HCT116 (cell line): Measurements from ENCODE around the gene ALDH1L1. TPM values are rescaled to one million over a fixed set of nuclear protein-coding genes. Genes with fewer than 3 reads are reported as not detected.

Source experiments
- ATAC-seq: fragments of 200-7000 bp; cut with Tn5 transposase; 2 replicates; pipeline ENCODE4 v1.9.1; 2020; ENCODE audit warnings: mild to moderate bottlenecking, moderate library complexity
- BruUV-seq: library from RNA; stranded (reverse); fragments of 400-500 nt; replicated peaks from 2 replicates; lab custom pipeline; 2021; lab: Mats Ljungman, UMichigan
- CTCF ChIA-PET: fragments of 300-600 bp; sonication (Branson Sonifier 250); formaldehyde crosslinking; loops from one replicate; lab custom pipeline; 2021; ENCODE audit warnings: antibody characterized with exemption; lab: Charles Lee
- POLR2A ChIA-PET: fragments of 300-600, 350-600 bp; sonication (Branson Sonifier 250); formaldehyde crosslinking; loops from one replicate; lab custom pipeline; 2021; ENCODE audit warnings: antibody characterized with exemption; lab: Charles Lee
- RAD21 ChIA-PET, 2 experiments: fragments of 300-600 bp; sonication (Branson Sonifier 250); formaldehyde crosslinking; loops; one replicate each; lab custom pipeline; 2023; ENCODE audit warnings: low total read pairs in 2 of 2; ENCODE audit not compliant: uncharacterized antibody in 2 of 2, unreplicated experiment in 2 of 2, low non-redundant PET in 1 of 2; lab: Charles Lee
- DNase-seq: peaks from one replicate; pipeline ENCODE4 v3.0.0-alpha.2; 2010; ENCODE audit warnings: low read depth, low spot score
- H2AFZ ChIP-seq: fragments of 200-600 bp; shearing (Covaris generic), sonication (generic); 2 replicates; pipeline ENCODE4 v1.6.1; 2017; ENCODE audit warnings: low read depth, mixed run types, mixed read lengths, antibody characterized with exemption, low read length; ENCODE audit not compliant: poor library complexity, severe bottlenecking
- H3K27ac ChIP-seq: 2 replicates; pipeline ENCODE4 v1.5.1; 2012; ENCODE audit warnings: low read depth, low read length
- H3K27me3 ChIP-seq: fragments of 200-600 bp; sonication (generic); 2 replicates; pipeline ENCODE4 v1.6.1; 2016; ENCODE audit warnings: mixed run types, low read length, mixed read lengths; ENCODE audit not compliant: insufficient read depth
- H3K36me3 ChIP-seq, 2 experiments: fragments of 200-500 bp in 1 of 2; fragments of 200-600 bp in 1 of 2; sonication (Bioruptor generic) in 1 of 2; sonication (generic) in 1 of 2; 2 replicates each; pipeline versions ENCODE4 v1.5.1 to v1.6.1; 2014 to 2016; ENCODE audit warnings: low read length in 2 of 2, inconsistent platforms in 1 of 2, mixed read lengths in 1 of 2, mixed run types in 1 of 2; ENCODE audit not compliant: insufficient read depth in 2 of 2, control insufficient read depth in 1 of 2
- H3K4me1 ChIP-seq, 2 experiments: fragments of 200-600 bp in 1 of 2; sonication (generic) in 1 of 2; 2 replicates each; pipeline versions ENCODE4 v1.5.1 to v1.6.1; 2012 to 2017; ENCODE audit warnings: low read length in 2 of 2, inconsistent platforms in 1 of 2, mild to moderate bottlenecking in 1 of 2, mixed read lengths in 1 of 2, mixed run types in 1 of 2, moderate library complexity in 1 of 2; ENCODE audit not compliant: insufficient read depth in 2 of 2, control insufficient read depth in 1 of 2
- H3K4me2 ChIP-seq: fragments of 200-600 bp; sonication (generic); 2 replicates; pipeline ENCODE4 v1.6.1; 2017; ENCODE audit warnings: mixed run types, low read length, mixed read lengths
- H3K4me3 ChIP-seq, 2 experiments: fragments of 200-600 bp in 1 of 2; sonication (generic) in 1 of 2; replicated peaks in 1 of 2; 2 replicates each; pipeline ENCODE4 v1.5.1; 2011 to 2016; ENCODE audit warnings: low read length in 2 of 2, control low read depth in 1 of 2, low read depth in 1 of 2, mild to moderate bottlenecking in 1 of 2, mixed read lengths in 1 of 2, mixed run types in 1 of 2
- H3K79me2 ChIP-seq: fragments of 200-600 bp; sonication (generic); 2 replicates; pipeline ENCODE4 v1.6.1; 2017; ENCODE audit warnings: mild to moderate bottlenecking, mixed run types, low read length, moderate library complexity, mixed read lengths; ENCODE audit not compliant: insufficient read depth
- H3K9ac ChIP-seq: fragments of 200-600 bp; sonication (generic); 2 replicates; pipeline ENCODE4 v1.6.1; 2016; ENCODE audit warnings: low read length, mixed read lengths
- H3K9me2 ChIP-seq: fragments of 200-600 bp; sonication (generic), shearing (Covaris generic); 2 replicates; pipeline ENCODE4 v1.6.1; 2017; ENCODE audit warnings: mixed run types, mild to moderate bottlenecking, moderate library complexity; ENCODE audit not compliant: insufficient read depth
- H3K9me3 ChIP-seq, 2 experiments: fragments of 200-500 bp in 1 of 2; fragments of 200-600 bp in 1 of 2; sonication (Bioruptor generic) in 1 of 2; sonication (generic) in 1 of 2; 2 replicates each; pipeline ENCODE4 v1.6.1; 2014 to 2017; ENCODE audit warnings: low read length in 2 of 2, mixed read lengths in 2 of 2, inconsistent platforms in 1 of 2, low read depth in 1 of 2, mild to moderate bottlenecking in 1 of 2, mixed run types in 1 of 2, moderate library complexity in 1 of 2; ENCODE audit not compliant: control insufficient read depth in 1 of 2, insufficient read depth in 1 of 2
- H4K20me1 ChIP-seq: fragments of 200-600 bp; sonication (generic), shearing (Covaris generic); 2 replicates; pipeline ENCODE4 v1.6.1; 2017; ENCODE audit warnings: mixed run types, mild to moderate bottlenecking, moderate library complexity; ENCODE audit not compliant: insufficient read depth
- CBX3 ChIP-seq: IDR thresholded peaks from 2 replicates; pipeline ENCODE4 v1.6.1; 2012; ENCODE audit warnings: low read depth
- CTCF ChIP-seq, 3 experiments: fragments of 200-600 bp in 1 of 3; sonication (generic) in 1 of 3; IDR thresholded peaks in 2 of 3; conservative IDR thresholded peaks in 1 of 3; 2 replicates each; pipeline ENCODE4 v1.5.1; 2012 to 2017; ENCODE audit warnings: low read depth in 2 of 3, low read length in 2 of 3, antibody characterized with exemption in 1 of 3, borderline replicate concordance in 1 of 3, control low read depth in 1 of 3, mild to moderate bottlenecking in 1 of 3, mixed read lengths in 1 of 3, mixed run types in 1 of 3, moderate library complexity in 1 of 3; ENCODE audit not compliant: insufficient read depth in 1 of 3
- EGR1 ChIP-seq: IDR thresholded peaks from 2 replicates; pipeline ENCODE4 v1.6.1; 2012; ENCODE audit warnings: low read depth
- EZH2 ChIP-seq: fragments of 200-600 bp; sonication (generic); IDR thresholded peaks from 2 replicates; pipeline ENCODE4 v1.6.1; 2017; ENCODE audit warnings: antibody characterized with exemption, mixed run types
- EZH2phosphoT487 ChIP-seq: fragments of 200-600 bp; IDR thresholded peaks from 2 replicates; pipeline ENCODE4 v1.6.1; 2018; ENCODE audit warnings: antibody characterized with exemption, borderline replicate concordance
- JUND ChIP-seq: IDR thresholded peaks from 2 replicates; pipeline ENCODE4 v1.6.1; 2012
- POLR2A ChIP-seq: IDR thresholded peaks from 2 replicates; pipeline ENCODE4 v1.7.0; 2011; ENCODE audit warnings: borderline replicate concordance; ENCODE audit not compliant: insufficient read depth, insufficient read length; ENCODE audit errors: extremely low read depth
- POLR2AphosphoS5 ChIP-seq: IDR thresholded peaks from 2 replicates; pipeline ENCODE4 v1.6.1; 2011; ENCODE audit warnings: mild to moderate bottlenecking, low read depth, low read length, moderate library complexity
- RAD21 ChIP-seq: IDR thresholded peaks from 2 replicates; pipeline ENCODE4 v1.6.1; 2012; ENCODE audit warnings: low read depth, mild to moderate bottlenecking
- SIN3A ChIP-seq: IDR thresholded peaks from 2 replicates; pipeline ENCODE4 v1.6.1; 2012; ENCODE audit warnings: low read depth
- SRF ChIP-seq: IDR thresholded peaks from 2 replicates; pipeline ENCODE4 v1.6.1; 2012; ENCODE audit warnings: low read depth
- TCF7L2 ChIP-seq: IDR thresholded peaks from 2 replicates; pipeline ENCODE4 v1.7.0; 2011; ENCODE audit warnings: borderline replicate concordance, inconsistent platforms; ENCODE audit not compliant: insufficient read depth, insufficient read length; ENCODE audit errors: extremely low read depth
- YY1 ChIP-seq: IDR thresholded peaks from 2 replicates; pipeline ENCODE4 v1.6.1; 2011; ENCODE audit warnings: low read length, low read depth, moderate library complexity, mild to moderate bottlenecking; ENCODE audit not compliant: insufficient replicate concordance; ENCODE audit errors: extremely low read depth
- ZFX ChIP-seq: fragments of 450-650 bp; IDR thresholded peaks from 2 replicates; pipeline ENCODE4 v1.6.1; 2017
- intact Hi-C: fragments of 100-400 bp; cut with micrococcal nuclease; formaldehyde crosslinking; loops from 2 replicates; pipeline ENCODE4 v1.10.0; 2022
- total RNA-seq: library from RNA; stranded (reverse); gene quantifications from one replicate; pipeline ENCODE4 v1.2.1, GENCODE V29; 2021; ENCODE audit not compliant: unreplicated experiment
- TF ChIP-seq, protein P1 (sequence below): IDR thresholded peaks from 2 replicates; pipeline ENCODE4 v1.6.1; 2011; ENCODE audit warnings: mild to moderate bottlenecking, low read length, moderate library complexity; ENCODE audit not compliant: insufficient replicate concordance; ENCODE audit errors: extremely low read depth

Gene ALDH1L1
- total RNA-seq, 1 experiment from 2014 or later: 0.81 TPM

DNA sequence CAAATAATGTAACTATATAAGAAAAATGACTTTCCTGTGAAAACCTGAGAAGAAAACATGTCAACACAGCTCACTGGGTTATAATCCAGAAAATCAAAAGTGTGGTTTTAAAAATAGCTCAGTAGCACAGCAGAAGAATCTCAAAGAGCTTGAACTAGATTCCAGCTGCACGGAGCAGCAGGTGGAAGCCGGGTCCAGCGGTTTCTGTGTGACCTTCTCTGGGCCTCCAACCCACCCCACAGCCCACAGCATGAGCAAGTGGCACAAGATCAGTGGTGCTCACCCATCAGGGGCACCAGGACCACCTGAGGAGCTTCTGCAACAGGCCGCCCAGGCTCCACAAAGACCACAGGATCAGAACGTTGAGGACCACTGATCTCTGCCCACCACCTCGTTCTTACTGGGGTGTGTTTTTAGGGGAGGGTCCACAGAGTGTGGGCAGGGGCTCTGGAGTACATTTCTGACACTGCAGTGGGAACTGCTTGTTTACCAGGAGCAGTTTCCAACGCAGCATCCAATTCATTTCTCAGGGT, 119.7 kb downstream of the ALDH1L1 start:
- H3K4me2 ChIP-seq: no peak overlapping the region
- H3K4me3 ChIP-seq: no peak overlapping the region
- H3K9me3 ChIP-seq: no peaks in the 10 kb centered on the region
- no peak overlapping the region for H3K9ac ChIP-seq
- ChIA-PET RAD21 (no interaction called here), CTCF (no interaction called here), POLR2A (no interaction called here)
- DNase-seq: no peak
- no peak for ATAC-seq
- H3K27ac ChIP-seq: no peak overlapping the region
- no peaks in the 10 kb centered on the region for H3K27me3 ChIP-seq
- H3K36me3 ChIP-seq: no peaks in the 10 kb centered on the region
- TF ChIP-seq, protein P1, sequence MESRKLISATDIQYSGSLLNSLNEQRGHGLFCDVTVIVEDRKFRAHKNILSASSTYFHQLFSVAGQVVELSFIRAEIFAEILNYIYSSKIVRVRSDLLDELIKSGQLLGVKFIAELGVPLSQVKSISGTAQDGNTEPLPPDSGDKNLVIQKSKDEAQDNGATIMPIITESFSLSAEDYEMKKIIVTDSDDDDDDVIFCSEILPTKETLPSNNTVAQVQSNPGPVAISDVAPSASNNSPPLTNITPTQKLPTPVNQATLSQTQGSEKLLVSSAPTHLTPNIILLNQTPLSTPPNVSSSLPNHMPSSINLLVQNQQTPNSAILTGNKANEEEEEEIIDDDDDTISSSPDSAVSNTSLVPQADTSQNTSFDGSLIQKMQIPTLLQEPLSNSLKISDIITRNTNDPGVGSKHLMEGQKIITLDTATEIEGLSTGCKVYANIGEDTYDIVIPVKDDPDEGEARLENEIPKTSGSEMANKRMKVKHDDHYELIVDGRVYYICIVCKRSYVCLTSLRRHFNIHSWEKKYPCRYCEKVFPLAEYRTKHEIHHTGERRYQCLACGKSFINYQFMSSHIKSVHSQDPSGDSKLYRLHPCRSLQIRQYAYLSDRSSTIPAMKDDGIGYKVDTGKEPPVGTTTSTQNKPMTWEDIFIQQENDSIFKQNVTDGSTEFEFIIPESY: no peak
- TF ChIP-seq EGR1 (no peak), SRF (no peak), JUND (no peak), SIN3A (no peak), YY1 (no peak), RAD21 (no peak), ZFX (no peak), POLR2A (no peak), CBX3 (no peak), POLR2AphosphoS5 (no peak), CTCF (IDR thresholded peaks at IDR 0.05 in 2 of 3, conservative IDR thresholded peaks at IDR 0.05 in 1 of 3; ENCODE audit: borderline replicate concordance in 1 of 3, insufficient read depth in 1 of 3, low read depth in 2 of 3, low read length in 2 of 3) (no peak), EZH2 (no peak), TCF7L2 (no peak), EZH2phosphoT487 (no peak)
- H3K9me2 ChIP-seq: no peaks in the 10 kb centered on the region
- H3K79me2 ChIP-seq: no peaks in the 10 kb centered on the region
- intact Hi-C loops: no loop called here
- no peak overlapping the region for H2AFZ ChIP-seq
- no peaks in the 10 kb centered on the region for H4K20me1 ChIP-seq
- H3K4me1 ChIP-seq: peaks cover 2 to 15% of the 10 kb centered on the region in 2 experiments; a peak in 3 of 4 replicates
- BruUV-seq: no TSS peak
